Activated CD4-positive, alpha-beta T cell treated with anti-CD3 and anti-CD28 coated beads, Interleukin-2, amount 50 U/mL, for 16 hours (primary cell): ENCODE data around the gene UNC5B.

ENCODE experiments used
- DNase-seq: peaks from one replicate; pipeline ENCODE4 v3.0.0-alpha.2; 2020

The UNC5B gene

GRCh38 chr10:71302874-71303568 is 90.7 kb downstream of the UNC5B start:
- peak; percentile 42 for DNase-seq

GRCh38 chr10:71303569-71303907 is 91.2 kb downstream of the UNC5B start:
- DNase-seq: no peak

DNA sequence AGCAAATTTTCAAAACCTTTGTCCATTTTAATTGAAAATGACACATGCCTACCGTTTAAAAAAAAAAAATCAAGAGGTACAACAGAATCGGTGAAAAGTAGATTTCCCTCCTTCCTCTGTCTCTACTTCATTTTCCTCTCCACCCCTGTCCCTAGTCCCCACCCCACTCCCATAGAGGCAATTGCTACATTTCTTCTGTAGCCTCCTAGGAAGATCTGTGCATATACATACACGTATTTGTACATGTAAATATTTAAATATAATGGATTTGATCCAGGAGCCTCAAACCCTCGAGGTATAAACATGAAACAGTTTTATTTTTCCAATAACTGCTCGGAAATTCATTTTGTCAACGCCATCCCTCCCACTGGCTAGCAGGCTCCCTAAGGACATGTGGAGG is 92.5 kb downstream of the UNC5B start:
- no peak for DNase-seq

- DNase-seq: no peak
These were observed 94.6 kb downstream of the UNC5B start for GRCh38 chr10:71306979-71307378.

- no peak for DNase-seq
These were observed 95.2 kb downstream of the UNC5B start for GRCh38 chr10:71307469-71308085.

DNA sequence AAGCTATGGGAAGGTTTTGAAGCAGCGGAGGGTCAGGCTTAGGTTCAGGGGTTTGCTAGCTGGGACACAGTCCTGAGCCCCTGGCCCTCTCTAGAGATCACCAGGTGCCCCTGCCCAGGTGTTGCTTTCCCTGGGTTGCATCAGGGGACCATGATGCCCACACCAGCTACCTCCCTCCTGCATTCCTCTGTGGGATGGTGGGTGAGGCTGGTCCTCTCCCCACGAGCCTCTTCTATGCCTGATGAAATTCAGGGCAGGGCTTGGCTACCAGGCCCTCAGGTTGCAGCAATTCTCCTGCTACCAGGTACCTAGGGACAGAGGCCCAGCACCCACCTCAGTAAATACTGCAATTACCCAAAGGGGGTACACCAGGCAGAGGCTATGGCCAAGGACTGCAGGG is 95.9 kb downstream of the UNC5B start:
- no peak for DNase-seq

- DNase-seq: no peak
These were observed 96.6 kb downstream of the UNC5B start for GRCh38 chr10:71308985-71309384.

- no peak for DNase-seq
These were observed 97.5 kb downstream of the UNC5B start for GRCh38 chr10:71309919-71310318.

GRCh38 chr10:71312220-71312619 is 99.8 kb downstream of the UNC5B start:
- DNase-seq: no peak

- no peak for DNase-seq
These were observed 100.7 kb downstream of the UNC5B start for GRCh38 chr10:71312811-71313789.

- peak; percentile 54 for DNase-seq
These were observed 101.8 kb downstream of the UNC5B start for GRCh38 chr10:71314028-71314693.

DNA sequence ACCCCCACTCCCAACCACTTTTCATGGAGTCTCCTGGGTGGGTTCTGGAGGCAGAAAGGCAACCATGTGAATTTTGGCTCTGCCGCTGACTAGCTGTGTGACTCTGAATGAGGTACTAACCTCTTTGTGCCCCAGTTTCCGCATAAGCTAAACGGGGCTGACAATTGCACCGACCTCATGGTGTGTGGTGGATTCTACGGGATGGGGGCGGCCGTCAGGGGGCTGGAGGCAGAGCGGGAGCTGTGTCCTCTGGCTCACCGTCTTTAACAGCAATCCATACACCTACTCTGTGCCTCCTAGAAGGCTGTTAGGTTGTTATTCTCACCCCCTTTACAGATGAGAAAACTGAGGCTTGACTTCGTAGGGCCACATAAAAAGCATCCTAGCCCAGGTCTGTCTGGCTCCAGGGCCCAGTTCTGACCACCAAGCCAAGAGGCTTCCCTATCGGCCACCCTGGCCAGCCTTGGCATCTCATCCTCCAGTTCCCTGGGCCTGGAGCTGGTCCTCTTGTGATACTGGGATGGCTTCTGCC is 102.4 kb downstream of the UNC5B start:
- no peak for DNase-seq

DNA sequence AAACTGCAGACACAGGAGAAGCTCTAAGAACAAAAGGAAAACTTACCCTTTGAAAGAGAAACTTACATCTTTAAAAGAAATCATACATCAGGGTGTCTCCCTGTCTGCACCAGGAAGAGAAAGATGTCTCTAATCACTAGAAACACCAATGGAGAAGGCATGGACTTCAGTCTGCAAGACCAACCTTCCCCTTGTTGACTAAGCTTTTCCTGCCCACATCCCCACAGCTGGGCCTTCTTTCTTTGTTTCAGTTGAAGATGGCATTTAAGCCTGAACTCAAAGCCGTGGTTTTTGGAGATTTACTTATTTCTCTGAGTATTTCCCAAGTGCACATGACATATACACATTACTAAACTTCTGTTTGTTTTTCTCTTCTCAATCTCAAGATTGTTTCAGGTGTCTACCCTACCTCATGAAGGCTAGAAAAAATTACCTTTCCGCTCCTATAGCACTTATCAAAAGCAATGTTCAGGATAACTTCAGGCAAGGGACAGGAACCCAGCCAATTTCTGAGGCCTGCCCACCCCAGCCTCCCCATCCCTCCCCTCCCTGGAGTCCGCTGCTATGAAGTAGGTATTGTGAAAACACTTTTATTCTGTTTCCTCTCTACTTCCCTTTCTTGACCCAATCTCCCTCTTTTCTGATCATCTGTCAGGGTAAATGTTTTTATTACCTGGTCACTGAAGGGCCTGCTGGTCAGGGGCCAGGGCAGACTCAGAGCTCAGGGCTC is 103.9 kb downstream of the UNC5B start:
- DNase-seq: no peak

DNA sequence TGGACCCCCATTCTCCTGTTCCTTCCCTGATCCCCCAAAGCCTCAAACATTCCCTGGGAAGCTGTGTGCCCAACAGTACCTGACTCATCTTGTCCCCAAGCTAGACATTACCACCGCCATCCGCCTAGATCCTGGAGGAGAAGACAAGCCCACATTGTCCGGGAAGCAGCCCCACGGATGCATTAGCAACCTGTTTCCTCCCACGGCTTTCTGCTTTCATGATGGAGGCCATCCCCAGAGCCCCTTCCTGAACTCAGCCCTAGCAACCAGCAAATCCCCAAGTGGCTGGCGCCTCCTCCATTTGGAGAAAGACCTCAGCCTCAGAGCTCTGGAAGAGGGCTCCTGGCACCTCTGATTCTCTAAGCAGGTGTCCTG is 104.4 kb downstream of the UNC5B start:
- no peak for DNase-seq

DNA sequence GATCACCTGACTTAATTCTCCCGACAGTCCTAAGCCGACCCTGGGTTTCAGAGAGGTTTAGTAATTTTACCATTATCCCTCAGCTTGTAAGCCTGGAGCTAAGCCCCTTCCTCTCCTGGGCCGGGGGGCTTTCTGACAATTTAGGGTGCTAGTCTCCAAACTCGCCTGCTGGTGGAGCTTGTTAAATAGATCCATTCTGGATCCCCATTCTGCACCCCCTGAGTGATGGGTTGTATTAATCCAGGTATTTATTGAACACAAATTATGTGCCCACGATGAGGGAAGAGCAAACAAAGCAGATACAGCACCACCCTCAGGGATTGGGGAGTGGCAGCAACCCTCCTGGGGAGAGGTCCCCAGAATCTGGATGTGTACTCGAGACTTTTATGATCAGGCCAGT is 105.4 kb downstream of the UNC5B start:
- no peak for DNase-seq

DNA sequence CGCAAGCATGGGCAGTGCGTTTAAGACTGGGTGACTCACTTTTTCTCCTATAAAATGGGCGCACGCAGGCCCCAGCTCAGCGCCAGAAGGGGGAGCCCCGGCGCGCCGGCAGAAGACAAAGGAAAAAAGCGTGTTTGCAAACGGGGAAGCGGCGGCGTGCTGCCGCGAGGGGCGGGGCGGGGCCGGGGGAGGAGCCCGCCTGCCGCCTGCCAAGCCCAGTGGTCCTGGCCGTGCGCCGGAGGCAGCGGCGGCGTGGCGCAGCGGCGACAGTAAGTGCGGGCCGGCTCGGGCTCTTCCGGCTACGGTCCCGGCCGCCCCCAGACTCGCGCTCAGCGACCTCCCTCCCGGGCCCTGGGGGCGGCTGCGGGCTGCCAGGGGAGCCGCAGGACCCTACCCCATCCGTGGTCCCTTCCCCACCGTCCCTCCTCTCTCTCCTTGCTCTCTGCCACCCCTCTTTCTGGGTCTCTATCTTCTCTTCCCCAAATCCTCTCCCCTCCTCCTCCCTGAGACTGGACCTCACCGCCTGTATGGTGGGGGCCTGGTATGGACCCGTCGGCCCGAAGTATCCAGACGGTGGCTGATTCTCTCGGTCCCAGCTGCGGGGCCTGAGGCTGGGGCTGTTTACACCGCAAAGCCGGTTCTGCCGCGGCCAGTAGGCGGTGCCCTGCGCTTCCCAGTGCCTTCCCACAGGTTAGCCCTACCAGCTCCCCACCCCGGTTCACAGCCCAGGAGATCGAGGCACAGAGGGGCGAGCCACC is 106.9 kb downstream of the UNC5B start, which contains the start of gene SLC29A3:
Gene SLC29A3 (plus strand): TSS at position 218 of the 758 bp plus-strand sequence. CDS start 51 bp downstream, at position 269.
- peak; percentile 92 for DNase-seq

GRCh38 chr10:71319800-71320392 is 107.5 kb downstream of the UNC5B start:
- DNase-seq: no peak

DNA sequence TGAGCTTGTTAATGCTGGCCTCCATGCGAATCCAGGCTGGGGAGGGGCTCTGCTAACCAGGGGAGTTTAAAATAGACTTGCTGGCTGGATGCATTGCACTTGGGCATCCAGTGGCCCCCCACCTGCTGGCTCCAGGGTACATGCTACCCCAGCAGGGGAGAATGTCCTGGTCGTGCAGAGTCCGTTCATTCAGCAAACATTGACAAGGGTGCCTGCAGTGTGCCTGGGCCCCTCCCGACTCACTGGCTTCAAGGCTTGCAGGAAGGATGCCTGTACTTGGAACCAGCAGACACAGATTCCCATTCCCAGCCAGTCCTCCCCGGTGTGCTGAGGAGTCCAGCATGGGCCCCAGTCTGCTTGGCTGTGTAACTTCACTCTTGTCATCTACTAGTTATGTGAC is 108.2 kb downstream of the UNC5B start:
- no peak for DNase-seq

- DNase-seq: no peak
These were observed 109.0 kb downstream of the UNC5B start for GRCh38 chr10:71321386-71321785.

GRCh38 chr10:71323407-71323806 is 111.0 kb downstream of the UNC5B start:
- DNase-seq: peak; percentile 52

DNA sequence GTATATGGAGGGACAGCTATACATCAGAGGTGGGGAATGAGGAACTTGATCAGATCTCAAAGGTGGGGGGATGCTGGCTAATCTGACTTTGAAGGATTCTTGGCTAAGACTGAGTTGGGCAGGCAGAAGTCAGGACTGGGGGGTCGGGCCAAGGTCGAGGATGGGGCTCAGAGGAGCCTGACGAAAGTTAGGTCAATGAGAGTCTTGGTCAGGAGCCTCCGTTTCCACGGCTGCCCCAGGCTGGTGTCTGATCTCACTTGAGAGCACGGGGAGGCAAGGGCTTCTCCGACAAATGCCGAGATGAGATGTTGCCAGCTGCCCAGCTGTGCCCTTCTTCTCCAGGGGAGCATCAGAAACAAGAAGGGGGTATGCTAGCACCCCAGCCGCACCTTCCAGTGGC is 112.4 kb downstream of the UNC5B start:
- no peak for DNase-seq
